GM18519 (cell line): ENCODE measurements around the gene HSBP1.

Source experiments
- ATAC-seq: cut with Tn5 transposase; IDR thresholded peaks from one replicate; pipeline ENCODE4 v1.9.1; 2021; ENCODE audit warnings: mild to moderate bottlenecking, moderate library complexity; ENCODE audit not compliant: unreplicated experiment, low FRiP score

The HSBP1 gene

DNA sequence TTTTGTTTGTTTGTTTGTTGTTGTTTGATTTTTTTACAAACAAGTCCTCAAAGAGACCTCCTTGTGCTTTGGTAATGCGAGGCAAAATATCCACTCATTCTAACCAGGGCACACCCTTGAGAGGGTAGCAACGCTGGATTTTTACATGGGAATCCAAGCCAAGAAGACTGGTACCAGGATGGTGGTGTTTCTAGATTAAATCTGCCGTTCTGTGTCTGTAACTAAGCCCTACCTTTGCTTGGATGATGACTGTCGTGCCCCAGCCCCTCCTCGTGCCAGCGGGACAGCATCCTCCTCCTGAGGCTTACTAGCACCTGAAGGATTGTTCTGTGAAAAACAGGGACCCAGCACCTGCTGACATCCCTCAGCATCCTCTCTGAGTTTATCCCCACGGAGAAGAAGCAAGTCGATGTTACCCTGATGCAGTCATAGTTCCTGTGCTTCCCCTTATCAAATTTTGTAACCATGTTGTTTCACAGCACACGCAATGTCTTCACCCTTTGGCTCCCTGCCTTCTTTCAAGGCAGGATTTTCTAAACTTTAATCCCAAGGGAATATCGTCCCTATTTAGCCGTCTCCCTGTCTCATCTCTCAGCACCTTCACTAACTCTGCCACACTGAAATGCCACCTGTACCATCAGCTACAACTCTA, 5.1 kb upstream of the HSBP1 start:
- no peak for ATAC-seq

- ATAC-seq = no peak
Observed at GRCh38 chr16:83803811-83804210, 4.0 kb upstream of the HSBP1 start.

- ATAC-seq = no peak
Observed at GRCh38 chr16:83804366-83804765, 3.4 kb upstream of the HSBP1 start.

DNA sequence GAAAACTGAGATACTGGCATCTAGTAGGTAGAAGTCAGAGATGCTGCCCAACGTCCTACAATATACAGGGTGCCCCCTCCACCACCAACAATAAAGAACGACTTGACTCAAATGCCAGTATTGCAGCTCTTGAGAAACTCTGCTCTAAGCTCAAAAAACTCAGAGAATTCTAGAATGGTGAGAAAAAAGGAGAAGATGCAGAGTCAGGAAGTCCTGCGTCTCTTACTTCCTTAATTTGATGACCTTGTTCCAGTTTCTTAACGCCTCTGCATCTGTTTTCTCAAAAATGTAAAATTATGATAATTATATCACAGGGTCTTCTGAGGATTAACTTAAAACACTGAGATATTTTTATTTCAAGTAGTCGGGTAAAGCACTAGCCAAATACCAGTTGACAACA, 1.7 kb upstream of the HSBP1 start:
- ATAC-seq = no peak

DNA sequence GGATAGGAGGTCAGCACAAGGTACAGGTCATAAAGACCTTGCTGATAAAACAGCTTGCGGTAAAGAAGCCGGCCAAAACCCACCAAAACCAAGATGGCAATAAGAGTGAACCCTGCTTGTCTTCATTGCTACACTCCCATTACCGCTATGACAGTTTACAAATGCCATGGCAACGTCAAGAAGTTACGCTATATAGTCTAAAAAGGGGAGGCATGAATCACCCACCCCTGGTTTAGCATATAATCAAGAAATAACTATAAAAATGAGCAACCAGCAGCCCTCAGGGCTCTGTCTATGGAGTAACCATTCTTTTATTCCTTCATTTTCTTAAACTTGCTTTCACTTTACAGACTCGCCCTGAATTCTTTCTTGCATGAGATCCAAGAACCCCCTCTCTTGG, 1.0 kb upstream of the HSBP1 start:
- ATAC-seq = no peak

GRCh38 chr16:83807327-83807709, 460 bp upstream of the HSBP1 start:
- ATAC-seq = no peak

GRCh38 chr16:83808573-83809014, 816 bp downstream of the HSBP1 start:
- ATAC-seq = no peak

DNA sequence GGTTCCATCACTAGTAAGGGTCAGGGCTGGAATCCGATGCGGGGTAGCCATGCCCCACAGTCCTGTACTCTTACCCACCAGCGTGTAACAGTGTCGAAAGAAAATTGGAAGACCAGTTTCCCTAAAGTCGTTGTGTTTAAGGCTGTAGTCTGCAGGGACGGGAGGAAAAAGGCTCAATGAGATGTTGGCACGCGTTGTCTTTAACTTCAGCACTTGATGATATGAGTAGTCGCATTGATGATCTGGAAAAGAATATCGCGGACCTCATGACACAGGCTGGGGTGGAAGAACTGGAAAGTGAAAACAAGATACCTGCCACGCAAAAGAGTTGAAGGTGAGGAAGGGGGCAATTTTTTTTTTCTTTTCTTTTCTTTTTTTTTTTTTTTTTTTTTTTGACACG, 1.3 kb downstream of the HSBP1 start:
- ATAC-seq = no peak

GRCh38 chr16:83810901-83811300, 3.1 kb downstream of the HSBP1 start:
- no peak for ATAC-seq

GRCh38 chr16:83813823-83814658, 6.3 kb downstream of the HSBP1 start:
- ATAC-seq = peak; percentile 67

GRCh38 chr16:83814659-83814985, 6.8 kb downstream of the HSBP1 start:
- no peak for ATAC-seq

DNA sequence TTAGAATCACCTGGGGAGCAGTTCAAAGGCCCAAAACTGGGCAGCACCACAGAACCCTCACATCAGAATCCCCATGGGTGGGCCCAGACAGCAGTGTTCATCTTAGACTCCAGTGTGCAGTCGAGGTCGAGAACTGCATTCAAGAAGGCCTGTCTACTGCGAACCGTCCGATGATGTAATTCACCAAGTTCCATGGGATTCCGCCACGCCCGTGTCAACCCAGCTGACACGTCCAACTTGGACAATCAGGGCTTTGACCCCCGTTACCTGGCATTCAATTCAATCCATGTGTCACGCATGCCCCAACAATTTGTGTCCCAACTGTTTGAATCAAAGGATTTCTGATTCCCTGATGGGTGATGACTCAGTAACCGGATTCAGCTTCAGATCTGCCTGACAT, 9.2 kb downstream of the HSBP1 start:
- ATAC-seq = no peak

DNA sequence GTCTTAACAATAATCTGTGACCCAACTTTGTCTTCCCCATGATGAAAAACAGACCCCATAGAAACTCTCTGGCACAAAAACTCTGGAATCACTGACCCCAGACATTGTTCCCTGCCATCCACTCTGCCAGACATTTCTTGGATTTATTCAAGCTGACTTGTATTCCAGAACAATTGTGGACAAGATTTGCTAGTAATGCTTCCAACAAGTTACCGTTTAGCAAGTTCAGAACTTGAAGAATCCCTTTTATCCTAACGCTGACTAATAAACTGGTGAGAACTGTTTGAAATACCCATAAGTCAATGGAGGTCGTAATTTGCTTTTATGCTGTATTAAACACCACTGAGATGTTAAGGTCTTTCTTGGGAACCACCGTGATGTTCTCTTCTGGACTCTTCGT, 10.5 kb downstream of the HSBP1 start:
- ATAC-seq = no peak

DNA sequence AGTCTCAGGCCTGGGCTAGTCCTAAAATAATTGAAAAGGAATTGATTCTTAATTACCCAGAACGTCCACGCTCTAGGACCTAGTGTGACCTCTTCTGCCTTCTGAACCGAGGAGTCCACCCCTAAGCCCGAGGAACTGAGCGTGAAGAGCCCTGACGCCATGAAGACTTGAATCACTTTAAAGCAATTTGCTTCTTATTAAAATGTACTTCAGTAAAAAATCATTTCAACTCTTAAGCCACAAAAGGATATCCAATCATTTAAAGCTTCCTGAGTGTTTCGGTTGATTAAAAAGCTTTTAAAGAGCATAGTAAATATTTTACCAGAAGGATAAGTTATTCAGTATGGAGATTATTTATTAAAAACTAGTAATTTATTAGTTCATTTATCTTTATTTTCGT, 11.6 kb downstream of the HSBP1 start:
- no peak for ATAC-seq

DNA sequence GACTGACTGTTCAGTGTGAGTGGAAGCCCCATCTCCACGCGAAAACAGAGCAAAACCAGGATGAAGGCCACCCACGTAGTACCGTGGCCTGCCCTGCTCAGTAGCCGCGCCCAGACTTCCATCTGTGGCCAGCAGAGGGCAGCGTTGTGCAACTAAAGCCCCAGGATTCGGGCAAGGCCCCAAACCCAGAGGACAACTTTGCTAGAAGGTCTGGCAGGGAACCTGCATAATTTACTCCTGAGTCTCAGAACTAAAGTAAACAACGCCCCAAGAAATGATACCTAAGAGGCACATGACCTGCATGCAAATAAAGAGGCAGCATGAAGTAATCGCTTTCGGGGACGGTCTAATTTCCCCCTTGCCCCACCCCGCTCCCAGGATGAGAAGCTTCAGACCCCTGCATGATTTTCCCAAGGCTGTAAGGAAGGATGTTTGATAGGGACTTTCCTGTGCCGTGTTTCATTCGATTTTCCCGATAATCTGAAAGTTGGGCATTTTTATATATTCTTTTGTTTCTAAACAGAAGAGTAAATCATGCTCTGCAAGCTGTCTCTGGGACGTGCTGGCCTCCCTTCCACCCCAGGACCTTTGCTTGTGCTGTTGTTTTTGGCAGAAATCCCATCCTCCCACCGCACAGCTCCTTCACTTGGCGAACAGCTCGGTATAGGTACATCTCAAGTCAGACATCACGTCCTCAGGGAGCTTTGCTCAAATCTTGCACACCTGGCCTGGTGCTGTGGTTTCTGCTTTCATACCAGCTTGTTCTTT, 18.6 kb downstream of the HSBP1 start:
- ATAC-seq = no peak

- ATAC-seq = no peak
Observed at GRCh38 chr16:83830091-83830768, 22.5 kb downstream of the HSBP1 start.

DNA sequence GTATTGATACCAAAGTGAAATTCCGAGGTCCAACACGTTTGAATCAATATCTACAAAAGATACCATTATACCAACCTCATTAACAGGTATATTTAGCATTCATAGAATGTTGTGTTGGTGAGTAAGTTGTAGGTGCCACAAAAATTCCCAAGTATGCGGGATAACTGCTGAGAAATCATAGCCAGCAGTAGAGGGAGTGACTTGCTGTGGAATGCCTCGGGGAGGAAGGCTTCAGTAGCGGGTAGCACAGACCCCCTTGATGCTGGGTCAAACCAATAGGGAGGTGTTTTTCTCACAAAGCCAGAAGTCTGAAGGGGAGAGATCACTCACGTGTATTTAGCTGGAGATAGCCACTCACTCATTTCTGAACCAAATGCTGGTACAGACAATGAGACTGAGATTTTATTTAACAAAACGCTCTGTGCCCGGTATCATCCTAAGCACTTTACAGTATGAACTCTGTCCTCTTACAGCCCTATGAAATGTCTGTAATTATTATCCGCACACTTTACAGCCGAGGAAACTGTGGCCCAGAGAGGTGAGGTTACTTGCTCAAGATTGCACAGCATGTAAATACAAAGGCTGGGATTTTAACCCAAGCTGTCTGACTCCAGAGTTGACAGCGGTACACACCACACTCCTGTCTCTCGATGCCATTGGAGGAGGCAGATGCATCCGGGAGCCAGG, 23.1 kb downstream of the HSBP1 start:
- no peak for ATAC-seq

- no peak for ATAC-seq
Observed at GRCh38 chr16:83831456-83831987, 23.7 kb downstream of the HSBP1 start.

GRCh38 chr16:83833921-83834320, 26.1 kb downstream of the HSBP1 start:
- ATAC-seq = no peak
